GM12801 (cell line): ENCODE results near the gene STXBP6.

ENCODE experiments used
- TF ChIP-seq, protein P1 (sequence below): IDR thresholded peaks from one replicate; pipeline ENCODE4 v1.5.1; 2011; ENCODE audit warnings: control low read depth; ENCODE audit not compliant: insufficient read length; ENCODE audit errors: extremely low read depth

Gene STXBP6

DNA sequence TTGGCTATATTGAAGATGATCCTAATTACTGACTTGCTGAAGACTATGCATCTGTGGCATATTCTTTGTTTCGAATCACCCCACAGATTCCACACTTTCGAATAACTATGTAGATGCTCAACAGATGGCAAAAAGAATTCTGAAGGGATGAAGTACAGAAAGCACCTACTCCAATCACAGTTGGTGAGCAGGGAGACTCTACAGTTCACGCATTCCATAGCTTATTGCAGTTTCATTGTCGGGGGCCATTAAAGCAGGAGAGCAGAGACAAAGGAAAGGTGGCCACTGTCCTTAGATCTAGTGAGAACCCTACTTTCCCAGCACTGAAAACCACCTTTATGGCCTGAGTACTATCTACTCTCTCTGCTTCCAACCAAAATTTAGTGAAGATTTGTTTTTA, 191.9 kb downstream of the STXBP6 start:
- TF ChIP-seq, protein P1, sequence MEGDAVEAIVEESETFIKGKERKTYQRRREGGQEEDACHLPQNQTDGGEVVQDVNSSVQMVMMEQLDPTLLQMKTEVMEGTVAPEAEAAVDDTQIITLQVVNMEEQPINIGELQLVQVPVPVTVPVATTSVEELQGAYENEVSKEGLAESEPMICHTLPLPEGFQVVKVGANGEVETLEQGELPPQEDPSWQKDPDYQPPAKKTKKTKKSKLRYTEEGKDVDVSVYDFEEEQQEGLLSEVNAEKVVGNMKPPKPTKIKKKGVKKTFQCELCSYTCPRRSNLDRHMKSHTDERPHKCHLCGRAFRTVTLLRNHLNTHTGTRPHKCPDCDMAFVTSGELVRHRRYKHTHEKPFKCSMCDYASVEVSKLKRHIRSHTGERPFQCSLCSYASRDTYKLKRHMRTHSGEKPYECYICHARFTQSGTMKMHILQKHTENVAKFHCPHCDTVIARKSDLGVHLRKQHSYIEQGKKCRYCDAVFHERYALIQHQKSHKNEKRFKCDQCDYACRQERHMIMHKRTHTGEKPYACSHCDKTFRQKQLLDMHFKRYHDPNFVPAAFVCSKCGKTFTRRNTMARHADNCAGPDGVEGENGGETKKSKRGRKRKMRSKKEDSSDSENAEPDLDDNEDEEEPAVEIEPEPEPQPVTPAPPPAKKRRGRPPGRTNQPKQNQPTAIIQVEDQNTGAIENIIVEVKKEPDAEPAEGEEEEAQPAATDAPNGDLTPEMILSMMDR = no peak

DNA sequence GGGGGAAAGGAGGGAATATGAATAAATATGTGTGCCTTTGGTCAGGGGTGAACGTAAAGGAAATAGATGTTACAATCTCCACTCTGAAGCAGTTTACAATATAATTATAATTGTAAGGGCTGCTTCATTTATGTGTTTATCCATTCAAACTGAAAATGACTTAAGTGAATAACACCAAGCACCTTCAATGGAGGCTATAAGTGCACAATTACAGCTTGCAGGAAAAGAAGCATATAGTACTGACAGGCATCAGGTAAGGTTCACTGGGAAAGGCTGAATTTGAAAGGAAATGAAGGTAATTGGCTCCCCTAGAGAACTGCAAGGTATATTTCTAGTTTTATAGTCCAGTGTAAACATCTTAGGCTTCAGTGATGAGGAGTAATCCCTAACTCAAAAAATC, 192.7 kb downstream of the STXBP6 start:
- TF ChIP-seq, protein P1 = no peak

GRCh38 chr14:24853446-24853845, 196.5 kb downstream of the STXBP6 start:
- TF ChIP-seq, protein P1 = no peak

DNA sequence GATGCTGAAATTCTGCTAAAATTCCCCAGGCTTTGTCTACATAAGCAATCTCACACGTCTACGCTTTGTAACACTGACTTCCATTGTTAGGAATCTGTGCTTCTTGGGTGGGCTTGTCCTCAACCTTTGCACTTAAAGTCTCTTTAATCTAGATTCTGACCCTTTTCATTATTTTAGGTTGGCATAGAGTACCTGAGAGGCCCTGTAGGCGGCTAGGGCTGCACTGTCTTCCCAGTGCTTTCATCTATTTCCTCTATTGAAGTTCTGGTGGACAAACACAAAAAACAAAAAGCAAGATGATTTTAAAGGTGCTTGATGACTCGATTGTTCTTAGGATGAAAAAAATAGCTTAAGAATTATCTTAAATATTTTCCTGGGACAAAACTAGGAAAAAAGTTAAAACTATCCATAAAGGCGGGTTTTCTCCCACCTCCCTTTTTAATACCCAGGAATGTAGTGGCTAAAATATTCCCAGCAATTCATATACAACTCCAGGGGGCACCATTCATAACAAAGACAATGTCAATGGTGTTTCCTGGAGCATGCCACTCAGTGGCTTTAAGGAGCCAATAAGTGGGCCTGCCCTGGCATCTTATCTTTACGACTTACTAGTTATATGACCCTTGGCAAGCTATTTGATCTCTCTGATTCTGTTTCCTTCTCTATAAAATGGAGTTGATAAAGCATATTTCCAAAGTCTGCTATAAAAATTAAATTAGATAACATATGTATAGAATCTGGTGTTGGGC, 197.5 kb downstream of the STXBP6 start:
- TF ChIP-seq, protein P1 = no peak

DNA sequence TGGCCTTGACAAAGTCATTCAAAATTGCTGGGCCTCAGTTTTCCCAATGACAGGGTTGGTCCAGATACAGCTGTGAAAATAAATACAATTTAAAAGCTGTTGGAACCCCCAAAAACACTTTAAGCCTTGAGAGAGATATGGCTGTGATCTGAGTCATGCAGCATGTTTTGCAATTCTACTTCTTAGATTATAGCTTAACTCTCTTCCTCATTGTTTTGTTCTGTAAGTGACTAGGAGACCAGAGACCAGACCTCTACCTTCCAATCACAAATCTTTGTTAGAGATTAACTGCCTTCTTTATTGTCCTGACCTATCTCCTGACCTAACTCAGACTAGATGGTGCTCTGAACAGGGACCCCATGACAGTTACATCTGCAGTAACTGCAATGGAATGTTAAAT, 198.1 kb downstream of the STXBP6 start:
- TF ChIP-seq, protein P1 = no peak

GRCh38 chr14:24851406-24851805, 198.5 kb downstream of the STXBP6 start:
- TF ChIP-seq, protein P1 = no peak

GRCh38 chr14:24850072-24850471, 199.9 kb downstream of the STXBP6 start:
- TF ChIP-seq, protein P1 = no peak

- TF ChIP-seq, protein P1 = no peak
Measured at GRCh38 chr14:24849471-24849870, 200.5 kb downstream of the STXBP6 start.
